GM11168 (cell line): ENCODE data around the gene AP3S2.

Experiments used
- in situ Hi-C: fragments of 300-500 bp; cut with MboI; formaldehyde crosslinking; loops from one replicate; pipeline ENCODE4 v1.12.0; 2022; ENCODE audit warnings: low sequenced_read_pairs; ENCODE audit not compliant: unreplicated experiment

Gene AP3S2

GRCh38 chr15:89822026-89822425 is 71.8 kb downstream of the AP3S2 start:
- in situ Hi-C loops: no loop called here

GRCh38 chr15:89820666-89821611 is 72.9 kb downstream of the AP3S2 start:
- in situ Hi-C loops: no loop called here

DNA sequence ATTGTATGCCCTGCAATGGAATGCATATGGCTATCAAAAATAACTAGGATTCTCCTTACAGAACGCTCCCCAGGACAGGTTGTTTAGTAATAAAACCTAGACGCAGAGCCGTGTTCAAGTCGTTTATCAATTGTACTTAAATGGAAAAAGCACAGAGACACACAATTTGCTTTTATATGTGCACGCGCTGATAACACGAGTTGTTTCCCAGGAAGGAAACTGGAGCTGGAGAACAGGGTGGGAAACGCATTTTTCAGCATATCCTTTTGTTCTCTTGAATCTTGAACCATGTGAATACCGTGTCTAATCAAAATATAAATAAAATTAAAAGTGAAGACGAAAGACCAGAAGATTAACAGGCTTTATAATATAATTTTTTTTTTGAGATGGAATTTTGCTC is 75.5 kb downstream of the AP3S2 start:
- in situ Hi-C loops: no loop called here

- in situ Hi-C loops: no loop called here
Observed at GRCh38 chr15:89817701-89818280, 76.0 kb downstream of the AP3S2 start.

DNA sequence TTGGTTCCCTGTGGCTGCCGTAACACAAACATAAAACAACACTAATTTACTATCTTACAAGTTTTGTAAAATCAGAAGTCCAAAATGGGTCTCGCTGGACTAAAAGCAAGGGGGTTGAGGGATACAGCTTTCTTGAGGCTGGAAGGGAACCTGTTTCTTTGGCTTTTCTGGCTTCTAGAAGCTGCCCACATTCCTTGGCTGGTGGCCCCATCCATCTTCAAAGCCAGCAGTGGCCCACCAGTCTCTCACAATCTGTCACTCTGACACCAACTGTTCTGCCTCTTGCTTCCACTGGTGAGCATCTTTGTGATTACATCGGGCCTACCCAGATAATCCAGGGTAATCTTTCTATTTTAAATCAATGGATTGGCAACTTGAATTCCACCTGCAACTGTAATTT is 78.0 kb downstream of the AP3S2 start:
- in situ Hi-C loops: no loop called here

DNA sequence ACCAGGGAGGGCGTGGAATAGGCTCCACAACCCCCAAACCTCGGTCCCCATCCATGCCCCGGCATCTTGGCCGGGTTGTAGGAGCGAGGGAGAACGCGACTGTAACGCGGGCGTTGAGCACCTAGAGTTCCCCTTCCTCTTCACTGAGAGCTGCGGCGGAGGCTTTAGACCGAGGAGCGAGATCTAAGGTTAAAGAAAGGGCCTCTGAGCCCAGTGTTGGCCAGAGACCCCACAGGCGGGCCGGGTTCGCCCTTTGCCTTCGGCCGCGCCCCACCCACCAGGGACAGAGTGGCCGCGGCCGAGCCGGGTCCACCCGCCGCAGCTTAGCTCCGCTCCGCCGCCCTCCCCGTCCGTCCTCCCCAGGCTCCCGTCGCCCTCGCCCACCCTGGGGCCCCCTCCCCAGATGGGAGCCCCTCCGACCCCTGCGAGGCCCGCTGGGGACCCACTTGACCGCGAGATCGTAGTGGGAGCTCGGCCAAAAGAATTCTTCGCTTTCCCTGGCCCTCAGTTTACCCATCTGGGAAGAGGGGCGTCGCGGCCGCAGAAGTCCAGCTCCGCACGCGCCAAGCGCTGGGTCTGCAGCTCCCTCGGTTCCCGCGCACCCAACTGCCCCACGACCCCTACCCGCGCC is 79.6 kb downstream of the AP3S2 start:
- in situ Hi-C loops: no loop called here

GRCh38 chr15:89813381-89814111 is 80.2 kb downstream of the AP3S2 start:
- in situ Hi-C loops: no loop called here

GRCh38 chr15:89812847-89813320 is 80.9 kb downstream of the AP3S2 start:
- in situ Hi-C loops: no loop called here

DNA sequence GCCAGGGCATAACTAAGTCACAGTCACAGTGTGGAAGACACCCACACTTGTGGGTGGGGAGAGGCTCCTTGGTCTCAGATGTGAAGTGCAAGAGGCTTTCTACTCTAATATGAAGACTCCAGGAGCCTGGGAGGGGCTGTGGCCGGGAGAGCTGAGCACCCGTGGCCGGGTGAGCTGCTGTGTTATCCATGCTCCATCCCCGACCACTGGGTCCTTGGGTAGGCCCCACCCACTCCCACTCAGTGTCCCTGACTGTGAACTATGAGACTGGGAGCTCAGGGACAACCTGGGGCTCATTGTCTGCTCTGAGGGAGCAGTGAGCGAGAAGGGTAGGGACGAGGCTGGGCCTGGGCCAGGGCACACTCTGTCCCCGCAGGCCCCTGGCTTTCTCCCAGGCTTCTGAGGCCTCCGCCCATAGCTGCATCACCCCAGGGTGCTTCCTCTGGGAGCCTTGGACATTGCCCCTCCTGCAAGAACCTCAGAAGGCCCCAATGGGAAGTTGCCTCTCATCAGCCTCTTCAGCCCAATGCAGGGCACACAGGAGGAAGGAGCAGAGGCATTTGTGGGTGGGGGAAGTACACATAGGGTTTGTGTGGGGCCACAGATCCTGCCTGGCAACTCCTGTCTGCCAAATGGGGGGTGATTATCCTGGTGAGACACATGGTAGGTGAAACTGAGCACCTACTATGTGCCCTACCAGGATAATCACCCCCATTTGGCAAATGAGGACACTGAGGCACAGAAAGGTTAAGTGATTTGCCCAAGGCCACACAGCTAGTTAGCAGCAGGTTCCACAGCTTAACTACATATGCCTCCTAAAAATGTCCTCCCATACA is 81.6 kb downstream of the AP3S2 start:
- in situ Hi-C loops: no loop called here

DNA sequence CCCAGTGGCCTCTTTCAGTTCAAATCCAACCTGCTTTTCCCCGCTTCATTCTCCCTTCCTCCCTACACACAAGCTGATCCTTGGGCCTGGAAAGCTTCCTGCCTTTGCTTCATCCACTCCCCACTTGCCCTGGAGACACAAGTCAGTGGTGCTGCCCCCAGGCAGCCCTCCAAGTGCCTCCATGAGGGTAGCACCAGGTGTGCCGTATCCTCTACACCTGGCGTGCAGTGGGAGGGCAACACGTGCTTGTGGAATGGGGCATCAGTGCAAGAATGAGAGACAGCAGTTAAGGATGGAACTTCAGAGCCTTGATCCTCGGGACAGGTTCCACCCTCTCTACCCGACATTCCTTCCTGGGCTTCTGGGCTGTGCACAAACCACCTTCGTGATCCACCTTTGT is 83.0 kb downstream of the AP3S2 start:
- in situ Hi-C loops: no loop called here

DNA sequence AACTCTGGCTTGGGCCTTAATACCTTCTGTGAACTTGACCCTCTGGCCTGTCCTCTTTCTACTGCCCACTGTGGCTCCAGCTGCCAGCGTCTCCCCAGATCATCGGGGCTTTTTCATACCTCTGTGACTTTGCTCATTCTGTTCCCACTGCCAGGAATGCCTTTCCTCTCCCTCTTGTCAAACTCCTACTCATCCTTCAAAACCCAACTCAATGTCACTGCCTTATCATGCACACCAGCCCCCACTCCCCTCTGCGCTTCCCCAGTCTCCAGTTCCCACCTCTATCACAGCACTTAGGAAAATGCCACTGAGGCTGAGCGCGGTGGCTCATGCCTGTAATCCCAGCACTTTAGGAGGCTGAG is 84.0 kb downstream of the AP3S2 start:
- in situ Hi-C loops: no loop called here

GRCh38 chr15:89809093-89809786 is 84.6 kb downstream of the AP3S2 start:
- in situ Hi-C loops: no loop called here

DNA sequence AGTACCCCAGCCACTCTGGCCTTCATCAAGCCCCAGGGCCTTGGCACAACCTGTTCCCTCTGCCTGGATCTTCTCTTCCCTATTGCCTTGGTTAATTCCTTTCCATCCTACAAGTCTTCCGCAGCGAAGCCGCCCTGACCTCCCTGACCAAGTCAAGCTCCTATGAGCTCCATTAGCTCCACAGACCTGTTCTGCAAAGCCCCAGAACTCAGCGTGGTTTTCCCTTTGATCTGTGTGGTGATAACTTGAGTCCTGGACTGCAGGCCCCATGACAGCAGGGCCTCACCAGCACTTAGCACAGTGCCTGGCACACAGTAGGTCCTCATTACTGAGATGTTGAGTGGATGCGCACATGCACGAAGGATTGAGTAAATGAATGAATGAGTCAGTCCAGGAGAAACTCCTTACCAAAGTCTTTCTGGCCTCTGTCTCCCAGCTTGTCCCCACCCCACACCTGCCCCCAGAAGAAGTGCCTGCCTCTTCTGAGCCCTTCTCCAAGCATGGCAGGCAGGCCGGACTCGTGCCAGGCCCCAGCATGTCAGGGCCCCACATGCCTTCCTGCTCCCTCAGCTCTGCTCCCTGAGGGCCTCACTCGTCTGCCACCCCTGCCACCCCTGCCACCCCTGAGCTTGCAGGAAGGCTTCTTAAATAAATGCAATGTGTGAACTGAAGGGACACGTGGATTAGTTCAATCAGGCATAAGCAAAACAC is 85.5 kb downstream of the AP3S2 start:
- in situ Hi-C loops: no loop called here

- in situ Hi-C loops: no loop called here
Observed at GRCh38 chr15:89807689-89808088, 86.1 kb downstream of the AP3S2 start.

DNA sequence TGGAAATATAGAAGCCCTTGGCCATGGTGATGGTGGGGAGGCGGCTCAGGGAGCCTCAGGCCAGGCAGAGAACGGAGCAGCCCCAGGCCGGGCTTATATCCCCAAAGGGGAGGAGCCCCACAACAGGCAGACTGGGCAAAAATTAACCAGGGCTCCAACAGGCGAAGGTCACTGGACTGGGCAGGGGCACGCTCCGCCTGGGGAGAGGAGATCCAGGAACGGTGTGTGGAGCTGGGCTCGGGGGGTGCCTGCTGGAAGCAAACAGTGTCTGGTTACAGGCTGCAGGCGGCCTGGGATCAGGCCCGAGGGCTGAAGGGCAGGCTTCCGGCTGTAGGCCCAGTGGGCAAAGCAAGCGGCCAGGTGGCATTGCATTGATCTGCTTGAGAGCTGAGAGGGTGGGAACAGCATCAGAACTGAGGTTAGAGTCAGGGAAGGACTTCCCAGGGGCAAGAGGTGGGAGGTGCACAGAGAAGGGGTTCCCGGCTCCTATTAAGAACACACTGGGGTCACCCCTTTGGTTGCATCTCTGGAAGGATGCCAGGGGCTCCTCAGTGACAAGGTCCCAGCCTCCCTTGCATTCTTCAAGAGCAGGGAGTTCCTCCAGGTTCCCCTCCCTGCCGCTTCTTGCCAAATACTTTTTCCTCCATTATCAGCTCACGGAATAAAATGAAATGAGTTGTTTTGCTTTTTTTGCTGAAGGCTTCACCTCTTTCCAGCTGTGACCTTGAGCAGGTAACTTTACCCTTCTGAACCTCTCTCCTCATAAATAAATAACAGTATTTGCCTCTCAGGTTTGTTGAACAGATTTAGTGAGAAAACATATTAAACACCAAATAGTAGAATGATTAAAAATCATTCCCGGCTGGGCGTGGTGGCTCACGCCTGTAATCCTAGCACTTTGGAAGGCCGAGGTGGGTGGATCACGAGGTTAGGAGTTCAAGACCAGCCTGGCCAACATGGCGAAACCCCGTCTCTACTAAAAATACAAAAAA is 86.9 kb downstream of the AP3S2 start:
- in situ Hi-C loops: no loop called here

GRCh38 chr15:89806210-89806558 is 87.6 kb downstream of the AP3S2 start:
- in situ Hi-C loops: no loop called here
